T47D (cell line): ENCODE measurements around the gene SLC6A19.

Experiments used
- DNase-seq, 2 experiments: peaks; one replicate each; pipeline versions ENCODE4 v3.0.0 to v3.0.0-alpha.2; 2011 to 2012; ENCODE audit warnings: low read depth in 1 of 2, low spot score in 1 of 2
- JUND ChIP-seq: IDR thresholded peaks from 2 replicates; pipeline ENCODE4 v1.6.1; 2012; ENCODE audit warnings: low read depth
- in situ Hi-C: cut with HindIII; loops from 2 replicates; pipeline ENCODE4 v1.10.0; 2016; ENCODE audit warnings: low sequenced_read_pairs, low pct_unique_long_range_greater_than_20kb

The SLC6A19 gene

DNA sequence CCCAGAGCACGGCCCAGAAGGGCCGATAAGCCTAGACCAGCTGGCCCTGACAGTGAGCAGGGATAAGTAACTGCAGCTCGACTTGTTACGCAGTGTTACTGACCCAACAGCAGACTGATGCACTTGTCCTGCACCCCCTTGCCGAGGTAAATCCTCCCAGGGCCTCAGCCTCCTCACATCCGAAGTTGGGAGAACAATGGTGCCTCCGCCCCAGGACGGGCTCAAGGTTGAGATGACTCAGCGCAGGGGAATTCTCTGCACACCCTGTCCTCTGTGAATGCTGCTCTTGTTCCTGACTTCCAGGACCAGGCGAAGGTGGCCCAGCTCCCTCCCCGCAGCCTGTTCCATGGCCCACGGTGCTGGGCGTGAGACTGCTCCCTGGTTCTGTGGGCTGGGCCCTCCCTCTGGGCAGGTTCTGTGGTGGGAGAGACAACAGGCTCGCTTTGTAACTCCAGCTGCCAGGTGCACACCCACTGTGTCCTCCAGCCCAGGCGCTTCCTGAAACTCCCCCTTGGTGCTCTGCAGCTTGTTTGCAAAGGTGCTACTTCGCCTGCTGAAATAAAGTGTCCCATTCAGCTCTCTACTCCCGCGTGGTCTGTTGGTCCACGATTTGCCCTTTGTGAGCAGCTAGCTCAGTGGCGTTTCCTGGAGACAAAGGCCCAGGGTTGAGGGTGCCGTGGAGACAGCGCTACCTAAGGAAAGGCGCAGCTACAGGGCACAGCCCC is 40.1 kb upstream of the SLC6A19 start:
- no peak for DNase-seq

DNA sequence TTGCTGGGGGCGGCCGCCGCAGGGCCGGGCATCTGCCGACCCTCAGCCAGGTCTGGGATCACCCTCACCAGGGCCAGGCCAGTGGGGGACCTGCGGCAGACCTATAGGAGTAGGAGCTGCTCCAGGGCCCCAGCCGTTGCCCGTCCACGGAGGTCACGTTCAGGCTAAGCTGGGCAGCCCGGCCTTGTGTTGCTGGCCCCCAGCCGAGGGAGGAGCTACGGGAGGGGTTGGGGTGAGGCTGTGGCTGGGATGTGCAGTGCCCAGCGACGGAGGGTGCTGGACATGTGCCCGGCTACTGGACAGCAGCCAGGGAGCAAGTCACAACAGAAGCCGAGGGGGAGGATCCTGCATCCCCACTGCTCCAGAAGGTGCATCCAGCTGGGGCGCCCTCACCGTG is 39.6 kb upstream of the SLC6A19 start:
- in situ Hi-C loops: no loop called here
- DNase-seq: no peak
- TF ChIP-seq JUND: no peak

More for the DNA sequence above, 40.1 kb upstream of the SLC6A19 start:
- in situ Hi-C loops: no loop called here
- TF ChIP-seq JUND: no peak

DNA sequence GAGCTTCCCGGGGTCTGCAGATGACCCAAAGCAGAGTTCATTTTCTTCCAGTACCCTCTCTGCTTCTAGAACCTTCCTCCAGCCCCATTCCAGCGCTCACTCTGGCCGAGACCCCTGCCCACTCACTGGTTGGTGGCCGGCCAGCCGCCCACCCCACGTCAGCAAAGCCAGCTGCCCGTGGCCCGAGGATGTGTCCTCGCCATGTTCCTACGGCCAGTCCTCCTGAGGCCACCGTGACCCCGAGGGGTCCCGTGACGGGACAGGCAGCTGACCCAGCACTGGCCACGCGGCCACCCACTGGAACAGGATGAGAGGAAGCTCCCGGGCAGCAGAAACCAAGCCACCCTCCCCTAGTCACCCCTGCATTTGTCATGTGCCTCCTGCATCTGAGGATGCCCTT is 39.1 kb upstream of the SLC6A19 start:
- in situ Hi-C loops: no loop called here
- TF ChIP-seq JUND: no peak
- no peak for DNase-seq

DNA sequence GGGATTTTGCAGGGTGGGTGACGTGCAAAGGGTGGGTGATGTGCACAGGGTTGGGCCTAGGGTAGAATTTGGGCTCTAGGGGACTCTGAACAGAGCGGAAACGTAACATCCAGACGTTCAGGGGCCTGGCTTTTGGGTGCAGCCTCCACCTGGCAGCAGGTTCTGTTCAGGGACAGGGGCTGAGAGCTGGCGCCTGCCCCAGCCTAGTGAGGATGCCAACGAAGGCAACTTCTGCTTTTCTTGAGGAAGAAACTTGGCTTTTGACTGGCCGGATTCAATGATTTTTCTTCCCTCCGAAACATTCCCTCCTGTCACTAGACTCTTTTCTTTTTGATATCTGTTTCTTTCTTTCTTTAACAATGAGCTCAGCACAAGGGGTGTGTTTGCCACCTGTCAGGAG is 38.6 kb upstream of the SLC6A19 start:
- no peak for TF ChIP-seq JUND
- in situ Hi-C loops: no loop called here
- DNase-seq: no peak

DNA sequence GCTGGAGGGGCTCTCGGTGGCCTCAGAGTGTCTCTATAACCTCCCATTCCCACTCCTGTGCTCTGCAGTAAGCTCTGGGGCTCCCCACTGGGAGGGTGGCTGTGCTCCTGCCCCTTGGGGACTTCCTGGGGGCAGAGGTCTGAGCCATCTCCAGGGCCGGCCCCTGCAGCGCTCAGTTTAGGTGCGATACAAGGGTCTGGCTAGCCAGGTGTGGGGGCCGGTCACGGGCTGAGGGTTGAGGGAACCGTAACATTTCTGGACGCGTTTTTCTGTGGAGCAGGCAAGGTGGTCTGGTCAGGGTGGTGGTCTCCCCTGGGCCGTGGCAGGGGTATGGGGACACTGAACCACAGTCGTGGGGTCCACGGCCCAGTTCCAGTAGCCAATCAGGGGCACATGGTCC is 38.0 kb upstream of the SLC6A19 start:
- DNase-seq: no peak
- TF ChIP-seq JUND: no peak
- in situ Hi-C loops: no loop called here

DNA sequence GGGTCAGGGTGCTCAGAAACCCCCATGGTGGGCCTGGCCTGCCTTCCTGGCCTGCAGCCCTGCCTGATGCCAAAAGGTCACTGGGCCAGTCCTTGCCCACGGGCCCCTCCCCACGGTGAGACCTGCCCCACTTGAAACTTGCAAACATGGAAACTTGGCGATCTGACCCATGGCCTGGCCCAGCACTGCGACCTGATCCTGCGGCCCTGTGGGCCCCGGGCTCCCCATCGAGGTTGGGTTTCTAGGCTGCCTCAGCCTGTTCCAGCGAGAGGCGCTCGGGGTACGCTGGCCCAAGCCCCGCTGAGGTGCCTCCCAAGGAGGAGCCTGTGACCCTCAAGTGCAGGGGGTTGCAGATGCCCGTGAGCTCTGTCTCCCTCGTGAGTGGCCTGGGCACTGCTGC is 37.5 kb upstream of the SLC6A19 start:
- in situ Hi-C loops: no loop called here
- DNase-seq: no peak
- no peak for TF ChIP-seq JUND

DNA sequence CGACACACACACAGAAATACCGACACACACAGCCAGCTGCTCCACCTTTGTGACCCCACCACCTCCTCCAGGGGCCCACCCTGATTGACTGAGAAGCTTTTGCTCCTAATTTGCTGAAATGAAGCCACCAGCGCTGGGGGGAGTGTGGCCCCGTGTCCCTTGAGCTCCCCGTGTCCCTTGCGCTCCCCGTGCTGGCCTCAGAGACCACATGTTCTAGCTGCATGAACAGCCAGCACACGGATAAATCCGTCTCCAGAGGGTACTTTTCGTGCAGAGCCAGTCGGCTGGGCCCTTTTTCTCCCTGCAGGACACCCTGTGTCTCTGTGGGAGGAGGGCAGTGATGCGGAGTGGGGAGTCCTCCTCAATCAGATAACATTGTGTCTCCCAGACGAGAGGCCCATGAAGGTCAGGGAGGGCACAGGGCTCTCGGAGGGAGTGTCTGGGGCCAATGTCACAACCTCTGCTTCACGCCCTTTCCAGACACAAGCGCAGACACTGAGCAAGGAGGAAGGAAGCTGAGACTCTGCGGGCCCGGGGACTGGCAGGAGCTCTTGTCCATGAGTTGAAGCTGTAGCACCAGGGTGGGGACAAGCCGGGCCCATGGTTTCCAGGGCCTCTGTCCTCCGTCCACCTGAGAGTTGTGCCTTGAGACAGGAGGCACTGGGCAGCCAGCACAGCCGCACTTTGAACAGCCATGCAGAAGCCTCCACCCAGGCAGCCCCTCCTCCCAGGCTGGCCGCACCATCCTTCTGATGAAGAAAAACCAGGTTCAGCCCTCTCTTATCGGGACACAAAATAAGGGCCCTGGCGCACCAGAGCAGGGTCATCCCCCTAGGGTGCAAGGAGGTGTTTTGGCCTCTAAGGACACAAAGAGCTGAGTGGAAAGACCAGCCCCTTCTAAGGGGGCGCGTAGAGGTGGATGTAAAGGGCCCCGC is 36.4 kb upstream of the SLC6A19 start:
- TF ChIP-seq JUND: no peak

DNA sequence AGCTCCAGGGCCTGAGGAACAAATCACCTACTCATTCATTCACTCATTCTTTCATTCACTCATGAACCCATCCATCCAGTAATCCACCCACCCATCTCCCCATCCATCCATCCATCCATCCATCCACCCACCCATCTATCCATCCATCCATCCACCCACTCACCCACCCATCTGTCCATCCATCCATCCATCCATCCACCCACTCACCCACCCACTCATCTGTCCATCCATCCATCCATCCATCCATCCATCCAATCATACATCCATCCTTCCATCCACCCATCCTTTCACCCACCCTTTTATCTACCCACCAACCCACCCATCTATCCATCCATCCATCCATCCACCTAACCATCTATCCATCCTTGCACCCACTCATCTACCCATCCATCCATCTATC is 35.5 kb upstream of the SLC6A19 start:
- no peak for TF ChIP-seq JUND
- in situ Hi-C loops: no loop called here
- no peak for DNase-seq

More for the DNA sequence above, 36.4 kb upstream of the SLC6A19 start:
- in situ Hi-C loops: no loop called here
- DNase-seq: no peak

DNA sequence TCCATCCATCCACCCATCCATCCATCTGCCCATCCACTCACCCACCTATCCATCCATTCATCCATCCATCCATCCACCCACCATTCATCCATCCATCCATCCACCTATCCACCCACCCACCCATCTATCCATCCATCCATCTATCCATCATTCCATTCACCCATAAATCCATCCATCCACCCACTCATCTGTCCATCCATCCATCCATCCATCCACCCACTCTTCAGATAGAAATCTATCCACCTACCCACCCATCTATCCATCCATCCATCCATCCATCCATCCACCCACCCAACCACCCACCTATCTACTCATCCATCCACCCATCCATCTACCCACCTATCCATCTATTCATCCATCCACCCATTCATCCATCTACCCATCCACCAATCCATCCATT is 35.0 kb upstream of the SLC6A19 start:
- no peak for TF ChIP-seq JUND
- DNase-seq: no peak
- in situ Hi-C loops: no loop called here

DNA sequence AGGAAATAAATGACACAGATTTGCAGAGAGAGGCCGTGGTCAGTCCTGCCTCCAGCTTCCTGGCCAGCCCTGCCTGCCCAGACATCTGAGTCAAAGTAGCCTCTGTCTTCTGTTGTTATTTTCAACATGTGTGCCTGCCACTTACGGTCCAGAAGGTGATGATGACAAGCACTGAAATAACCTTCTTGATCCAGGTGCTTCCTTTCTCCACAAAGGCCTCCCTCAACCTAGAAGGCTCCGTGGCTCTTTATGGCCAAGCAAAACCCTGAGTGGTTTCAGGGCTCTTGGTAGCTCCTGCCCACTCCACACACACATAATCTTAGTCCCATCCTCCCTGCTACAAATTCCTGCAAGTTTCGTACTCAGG is 34.1 kb upstream of the SLC6A19 start:
- in situ Hi-C loops: no loop called here
- no peak for TF ChIP-seq JUND
- no peak for DNase-seq

DNA sequence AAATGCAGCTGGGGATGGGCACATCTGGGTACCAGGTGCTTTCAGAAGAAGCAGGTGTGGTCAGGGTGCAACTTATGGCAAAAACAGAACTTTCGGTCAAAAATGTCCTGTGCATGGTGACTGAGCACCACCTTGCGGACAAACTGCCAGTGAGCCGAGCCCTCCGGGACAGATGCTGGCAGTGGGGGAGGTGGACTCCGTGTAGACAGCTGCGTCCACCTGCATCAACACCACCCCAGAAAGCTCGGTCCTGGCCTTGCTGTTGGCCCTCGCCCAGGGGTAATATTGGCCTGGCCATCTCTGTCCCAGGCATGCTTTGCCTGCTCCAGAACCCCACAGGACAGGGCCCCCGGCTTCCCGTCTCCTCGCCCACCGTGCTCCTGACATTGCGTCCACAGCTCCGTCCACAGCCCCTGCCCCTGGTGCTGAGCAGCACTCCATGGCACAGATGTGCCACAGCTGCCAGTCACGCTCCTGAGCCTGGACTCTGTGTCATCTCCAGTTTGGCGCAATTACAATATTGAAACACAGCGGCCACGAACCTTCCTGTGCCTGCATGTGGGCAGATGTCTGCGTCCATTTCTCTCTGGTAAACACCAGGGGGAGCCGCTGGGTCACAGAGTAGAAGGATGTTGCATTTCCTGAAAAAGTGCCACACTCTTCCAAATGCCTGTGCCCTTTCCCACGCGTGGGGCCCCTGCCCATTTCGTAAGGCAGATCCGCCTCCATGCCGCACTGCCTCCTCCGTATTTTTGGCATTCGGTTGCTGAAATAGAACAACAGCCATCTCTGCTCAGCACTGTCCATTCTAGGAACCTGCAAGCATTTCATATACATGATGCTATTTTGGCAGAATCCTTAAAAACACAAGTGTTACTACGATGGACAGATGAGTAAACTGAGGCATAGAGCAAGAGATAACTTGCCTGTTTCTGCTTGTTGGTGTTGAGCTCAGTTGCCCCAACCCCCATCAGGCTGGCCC is 33.4 kb upstream of the SLC6A19 start:
- in situ Hi-C loops: no loop called here
- peak; percentile 89 to 91 for DNase-seq
- TF ChIP-seq JUND: no peak

DNA sequence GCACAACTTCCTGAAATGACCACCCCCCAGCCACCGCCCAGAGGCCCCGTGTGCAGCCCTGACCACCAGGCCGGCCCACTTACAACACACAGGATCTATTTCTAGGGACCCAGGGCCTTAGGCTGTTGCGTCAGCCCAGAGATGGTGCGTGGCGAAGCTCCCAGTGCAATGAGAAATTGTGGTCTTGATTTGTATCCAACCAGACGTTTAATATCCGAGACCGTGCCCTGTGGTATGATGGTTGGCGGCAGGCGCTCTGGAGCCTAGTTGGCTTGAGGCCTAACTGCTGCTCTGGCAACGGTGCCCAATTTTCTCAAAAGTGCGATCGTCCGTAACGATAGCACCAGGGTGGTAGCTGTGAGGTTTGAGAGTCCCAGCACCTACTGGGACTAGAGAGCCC is 32.6 kb upstream of the SLC6A19 start:
- TF ChIP-seq JUND: no peak
- in situ Hi-C loops: no loop called here
- no peak for DNase-seq
